Measurements from ENCODE around the gene RIPOR3.
"Not testable (repeated sequence)": the region's sequence is repeated elsewhere in the genome, so short reads cannot be mapped to it uniquely, and the experiment has no call there.

The RIPOR3 gene

DNA sequence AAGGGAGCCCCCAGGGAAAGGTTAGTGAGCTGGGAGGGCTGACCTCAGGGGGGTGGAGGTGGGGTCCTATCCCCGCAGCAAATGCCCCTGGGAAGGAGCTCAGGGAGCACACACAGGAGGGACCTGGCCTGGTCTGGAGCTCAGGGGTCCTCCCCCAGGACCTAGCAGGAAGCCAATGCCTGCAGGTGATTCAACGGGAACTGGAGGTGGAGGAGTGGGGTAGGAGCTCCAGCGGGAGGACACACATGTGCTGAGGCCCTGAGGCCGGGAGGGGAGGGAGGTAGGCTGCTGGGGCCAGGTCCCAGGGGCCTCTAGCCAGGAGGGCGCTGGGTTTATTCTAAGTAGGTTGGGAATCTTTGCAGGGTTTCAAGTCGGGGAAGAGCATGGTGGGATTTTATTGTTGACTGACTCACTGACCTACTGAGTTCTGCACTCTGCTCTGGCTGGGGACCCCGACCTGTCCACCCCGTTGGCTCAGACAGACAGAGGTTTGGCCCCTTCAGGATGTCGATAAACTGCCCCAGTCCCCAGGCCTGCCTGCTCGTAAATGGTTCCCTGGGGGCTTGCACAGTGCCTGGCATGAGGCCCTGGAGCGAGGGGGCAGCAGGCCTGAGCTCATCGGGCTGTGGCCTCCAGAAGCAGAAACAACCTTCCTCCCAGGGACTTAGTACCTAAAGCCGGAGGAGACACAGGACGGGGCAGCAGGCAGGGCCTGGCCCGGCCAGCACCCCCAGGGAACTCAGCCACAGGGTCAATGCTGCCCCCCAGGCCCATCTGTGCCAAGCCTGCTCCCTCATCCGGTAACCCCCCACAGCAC, 62.3 kb downstream of the RIPOR3 start:
- DNase-seq = no peak

DNA sequence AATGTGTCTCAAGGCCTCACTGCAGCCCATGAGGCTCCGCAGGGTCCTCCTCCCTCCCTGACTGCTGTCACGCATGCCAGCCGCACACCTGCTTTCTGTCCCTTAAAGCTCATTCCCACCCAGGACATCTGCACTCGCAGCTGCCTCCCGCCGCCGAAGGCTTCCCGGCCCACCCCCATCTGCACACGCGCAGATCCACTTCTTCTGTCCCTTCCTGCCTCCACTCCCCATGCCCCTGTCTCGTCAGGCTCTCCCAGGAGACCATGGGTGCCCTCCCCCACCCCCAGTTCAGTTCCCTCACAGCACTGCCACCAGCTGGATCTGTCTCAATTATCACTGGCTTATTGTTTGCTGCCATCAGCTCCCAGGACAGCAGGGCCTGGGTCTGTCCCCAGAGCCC, 63.0 kb downstream of the RIPOR3 start:
- no peak for DNase-seq

DNA sequence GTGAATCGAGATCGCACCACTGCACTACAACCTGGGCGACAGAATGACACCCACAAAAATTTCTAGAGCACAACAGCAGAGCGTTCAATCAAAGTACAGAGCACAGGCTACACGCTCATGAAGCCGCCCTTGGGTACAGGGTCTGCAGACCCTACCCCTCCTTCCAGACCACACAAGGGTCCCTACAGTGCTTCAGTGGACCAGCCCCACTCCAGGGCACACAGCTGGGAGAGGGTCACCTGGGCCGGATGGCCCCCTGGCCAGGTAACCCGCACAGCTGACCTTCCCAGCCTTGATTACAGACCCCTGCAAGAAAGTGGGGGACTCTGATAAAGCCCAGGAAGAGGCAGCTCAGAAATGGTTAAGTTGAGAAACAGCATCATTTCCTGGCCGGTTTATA, 63.6 kb downstream of the RIPOR3 start:
- no peak for DNase-seq

DNA sequence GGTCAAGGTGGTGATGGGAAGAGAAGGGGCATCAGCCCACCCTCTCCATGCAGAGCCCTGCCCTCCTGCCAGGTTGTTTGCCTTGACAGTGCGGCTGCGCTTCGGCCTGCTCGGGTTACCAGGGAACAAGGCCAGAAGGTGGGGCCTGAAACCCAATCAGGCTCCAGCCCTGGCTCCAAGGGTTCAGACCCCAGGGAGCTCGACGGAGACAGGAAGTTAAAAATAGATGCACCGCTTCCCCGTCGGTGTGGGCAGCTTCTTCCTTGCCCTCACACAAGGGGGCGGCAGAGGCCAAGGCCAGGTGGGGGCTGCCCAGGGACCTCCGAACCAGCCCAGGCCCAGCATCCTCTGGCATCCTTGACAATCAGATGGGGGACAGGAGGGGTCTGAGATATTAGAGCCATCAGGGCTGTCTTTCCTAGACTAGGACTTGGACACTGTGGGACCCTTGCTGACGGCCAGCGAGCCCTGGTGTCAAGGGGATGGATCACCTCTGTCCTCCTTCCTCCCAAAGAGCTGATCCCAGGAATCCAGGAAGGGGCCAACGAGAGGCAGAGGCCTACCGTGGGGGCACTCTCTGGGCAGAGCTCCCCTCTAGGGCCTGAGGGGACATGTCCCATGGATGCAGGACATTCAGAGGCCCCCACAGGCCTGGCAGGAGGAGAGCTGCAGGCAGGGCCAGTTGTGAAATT, 65.2 kb downstream of the RIPOR3 start:
- peak; percentile 28 for DNase-seq

DNA sequence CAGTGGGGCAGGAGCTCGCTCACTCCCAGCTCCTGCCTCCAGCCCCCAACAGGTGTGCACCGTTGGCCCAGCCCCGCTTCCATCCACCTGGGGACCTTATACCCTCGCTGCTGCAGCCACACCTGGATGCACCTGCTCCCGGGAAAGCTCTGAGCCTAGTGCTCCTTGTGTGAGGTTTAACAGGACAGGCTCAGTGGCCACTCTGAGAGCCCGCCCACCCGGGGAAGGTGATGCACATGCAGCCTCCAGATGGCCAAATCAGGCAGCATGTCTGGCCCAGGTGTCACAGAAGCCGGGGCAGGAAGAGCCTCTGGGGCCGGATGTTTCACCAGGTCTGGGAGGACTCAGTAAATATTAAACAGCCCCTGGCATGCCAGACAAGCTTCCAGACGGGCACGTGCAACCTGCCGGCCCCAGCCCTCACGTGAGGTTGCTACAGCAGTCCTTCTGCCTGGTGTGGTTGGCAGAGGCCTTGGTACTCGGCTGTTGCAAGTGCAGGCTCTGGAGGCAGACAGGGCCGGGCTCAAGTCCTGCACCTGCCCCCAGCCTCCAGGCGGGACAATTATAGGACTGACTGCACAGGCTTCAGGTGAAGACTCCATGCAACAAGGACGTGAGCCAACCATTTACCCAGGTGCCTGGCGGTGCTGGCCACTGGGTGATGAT, 66.9 kb downstream of the RIPOR3 start:
- DNase-seq = no peak

DNA sequence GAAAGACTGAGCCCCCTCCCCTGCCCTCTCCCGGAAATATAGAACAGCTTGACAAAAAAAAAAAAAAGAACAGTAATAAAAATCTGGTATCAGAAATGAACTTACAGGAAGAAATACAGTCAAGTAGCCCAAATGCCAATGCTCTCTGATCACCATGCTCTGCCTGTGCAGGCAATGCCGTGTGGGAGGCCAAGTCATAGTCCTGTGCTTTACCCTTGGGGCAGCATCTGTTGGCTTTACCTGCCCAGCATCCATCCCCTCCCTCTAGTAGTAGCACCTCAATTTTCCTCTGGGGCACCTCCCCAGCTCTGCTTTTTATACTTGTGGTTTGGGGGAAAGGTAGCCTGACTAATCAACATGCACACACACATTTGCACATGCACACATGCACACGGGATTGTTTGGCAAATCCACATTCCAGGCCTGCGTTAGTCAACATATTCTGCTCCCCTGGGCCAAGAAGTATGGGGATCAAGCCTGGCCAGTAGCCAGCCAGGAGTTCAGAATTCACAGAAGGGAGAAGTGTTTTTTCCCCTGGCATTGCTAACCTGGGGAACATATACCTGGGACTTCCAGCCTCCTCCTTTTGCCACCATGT, 70.2 kb downstream of the RIPOR3 start:
- DNase-seq = no peak

DNA sequence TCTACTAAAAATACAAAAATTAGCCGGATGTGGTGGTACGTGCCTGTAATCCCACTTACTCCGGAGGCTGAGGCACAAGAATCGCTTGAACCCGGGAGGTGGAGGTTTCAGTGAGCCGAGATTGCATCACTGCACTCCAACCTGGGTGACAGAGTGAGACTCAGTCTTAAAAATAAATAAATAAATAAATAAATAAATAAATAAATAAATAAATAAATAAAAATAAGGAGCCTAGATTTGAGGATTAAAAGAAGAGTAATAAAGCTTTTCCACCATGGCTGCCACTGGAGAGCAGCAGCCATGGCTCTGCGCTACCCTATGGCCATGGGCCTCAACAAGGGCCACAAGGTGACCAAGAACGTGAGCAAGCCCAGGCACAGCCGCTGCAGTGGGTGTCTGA, 70.9 kb downstream of the RIPOR3 start:
- not testable (repeated sequence) for DNase-seq

DNA sequence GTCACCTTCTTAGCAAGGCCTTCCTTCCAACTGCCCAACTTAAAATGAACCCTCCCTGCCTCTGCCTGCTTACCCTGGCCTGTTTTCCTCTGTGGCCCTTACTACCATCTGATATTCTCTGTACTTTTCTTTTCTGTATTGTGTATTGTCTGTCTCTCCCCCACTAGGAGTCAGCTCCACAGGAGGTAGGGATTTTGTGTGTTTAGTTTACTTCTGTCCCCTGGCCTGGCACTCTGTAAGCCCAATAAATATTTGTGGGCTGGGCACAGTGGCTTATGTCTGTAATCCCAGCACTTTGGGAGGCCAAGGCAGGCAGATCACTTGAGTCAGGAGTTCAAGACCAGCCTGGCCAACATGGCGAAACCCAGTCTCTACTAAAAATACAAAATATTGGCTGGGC, 72.8 kb downstream of the RIPOR3 start:
- DNase-seq = no peak

DNA sequence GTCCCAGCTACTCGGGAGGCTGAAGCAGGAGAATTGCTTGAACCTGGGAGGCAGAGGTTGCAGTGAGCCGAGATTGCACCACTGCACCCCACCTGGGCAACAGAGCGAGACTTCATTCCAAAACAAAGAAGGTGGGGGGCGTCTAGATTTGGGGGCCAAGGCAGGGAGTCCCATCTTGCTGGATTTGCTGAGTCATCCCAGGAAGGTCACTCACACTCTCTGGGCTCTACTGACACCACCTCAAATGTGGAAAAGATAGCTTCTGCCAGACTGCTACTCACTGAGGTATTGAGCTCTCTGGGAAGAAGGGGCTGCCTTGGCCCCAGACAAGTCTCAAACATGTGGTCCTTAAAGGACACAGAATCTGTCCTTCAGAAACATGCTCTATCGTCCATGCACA, 74.3 kb downstream of the RIPOR3 start:
- no peak for DNase-seq

DNA sequence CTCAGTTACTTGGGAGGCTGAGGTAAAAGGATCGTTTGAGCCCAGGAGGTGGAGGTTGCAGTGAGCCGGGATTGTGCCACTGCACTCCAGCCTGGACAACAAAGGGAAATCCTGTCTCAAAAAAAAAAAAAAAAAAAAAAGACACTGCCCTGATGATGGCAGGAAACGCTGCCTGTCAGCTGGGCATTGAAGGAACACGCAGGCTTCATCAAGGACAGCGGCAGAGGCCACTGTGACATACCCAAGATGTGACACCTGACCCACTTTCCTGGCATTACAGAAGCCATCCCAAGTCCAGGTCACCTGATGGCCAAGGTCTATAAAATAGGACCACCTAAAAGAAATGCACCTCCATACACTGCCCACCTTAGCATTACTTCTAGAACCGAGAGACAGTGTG, 75.9 kb downstream of the RIPOR3 start:
- DNase-seq = no peak

DNA sequence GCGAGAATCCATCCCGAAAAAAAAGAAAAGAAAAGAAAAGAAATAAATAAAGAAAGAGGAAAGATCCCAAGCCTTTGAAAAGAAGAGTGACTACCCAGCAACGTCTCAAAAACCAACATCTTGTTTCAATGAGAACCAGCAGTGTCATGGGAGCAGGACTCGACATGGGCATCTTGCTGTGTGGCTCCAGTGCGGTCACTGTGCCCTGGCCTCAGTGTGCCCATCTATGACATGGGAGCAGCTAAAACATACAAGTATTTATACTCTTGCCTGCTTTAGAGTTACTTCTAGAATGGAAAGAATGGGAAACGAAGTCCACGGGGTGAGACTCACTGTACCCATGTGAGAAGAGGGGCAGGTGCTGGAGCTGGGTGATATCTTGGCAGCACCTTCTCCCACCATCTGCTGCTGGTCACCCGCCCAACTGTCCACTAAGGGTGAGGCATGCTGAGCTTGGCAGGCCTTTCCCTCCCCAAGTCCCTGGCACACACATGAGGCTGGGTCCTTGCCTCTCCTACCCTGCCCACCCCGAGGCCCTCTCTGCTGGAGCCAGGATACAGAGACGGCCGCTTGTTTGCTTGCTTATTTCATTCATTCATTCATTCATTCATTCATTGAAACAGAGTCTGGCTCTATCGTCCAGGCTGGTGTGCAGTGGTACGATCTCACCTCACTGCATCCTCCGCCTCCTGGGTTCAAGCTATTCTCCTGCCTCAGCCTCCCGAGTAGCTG, 77.7 kb downstream of the RIPOR3 start:
- DNase-seq = no peak

DNA sequence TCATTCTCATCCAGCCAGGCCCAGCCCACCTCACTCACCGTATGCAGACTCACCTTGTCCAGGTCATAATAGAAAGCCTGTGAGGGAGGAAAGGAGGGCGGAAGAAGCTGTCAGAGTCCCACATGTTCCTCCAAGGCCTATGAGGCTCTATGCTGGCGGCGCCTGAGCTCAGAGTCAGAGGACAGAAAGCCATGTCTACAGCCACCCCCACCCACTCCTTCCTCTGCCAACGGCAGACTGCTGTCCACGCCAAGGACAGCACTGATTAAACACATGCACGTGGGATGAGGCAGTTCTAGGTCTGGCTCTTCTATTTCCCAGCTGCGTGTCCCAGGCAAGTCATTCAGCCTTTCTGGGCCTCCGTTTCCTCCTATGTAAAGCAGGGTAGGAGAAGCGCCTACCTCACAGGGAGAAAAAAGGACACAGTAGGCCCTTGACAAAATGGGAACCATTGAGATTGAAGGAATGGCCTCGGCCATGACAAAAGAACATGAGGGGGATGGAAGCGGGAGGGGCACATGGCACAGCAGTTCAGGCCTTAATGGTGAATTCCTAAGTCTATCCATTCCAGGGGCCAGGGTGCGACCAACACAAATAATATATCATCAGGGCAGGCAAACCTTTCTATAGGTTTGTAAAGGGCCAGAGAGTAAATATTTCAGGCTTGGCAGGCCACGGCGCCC, 80.1 kb downstream of the RIPOR3 start:
- DNase-seq = no peak

DNA sequence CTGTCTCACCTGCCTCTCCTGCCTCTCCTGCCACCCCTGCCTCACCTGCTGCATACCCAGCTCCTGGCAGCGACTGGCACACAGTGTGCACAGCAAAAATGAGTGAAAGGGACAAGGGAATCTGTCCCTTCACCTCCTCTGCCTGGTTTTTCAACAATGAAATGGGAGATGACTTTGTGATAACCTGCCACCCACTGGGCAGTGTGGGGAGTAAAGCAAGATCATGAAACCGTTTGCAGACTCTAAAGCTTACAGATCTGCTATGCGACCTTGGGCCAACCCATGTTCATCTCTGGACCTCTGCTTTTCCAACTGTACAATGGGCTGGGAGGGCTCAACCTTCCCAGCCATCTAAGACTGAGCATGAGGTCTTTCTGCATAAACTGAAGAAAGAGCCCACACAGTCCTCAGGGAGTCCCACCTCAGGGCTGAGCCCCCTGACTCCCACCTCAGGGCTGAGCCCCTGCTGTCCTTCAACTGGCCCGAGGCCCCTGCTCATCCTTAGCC, 81.1 kb downstream of the RIPOR3 start:
- no peak for DNase-seq

DNA sequence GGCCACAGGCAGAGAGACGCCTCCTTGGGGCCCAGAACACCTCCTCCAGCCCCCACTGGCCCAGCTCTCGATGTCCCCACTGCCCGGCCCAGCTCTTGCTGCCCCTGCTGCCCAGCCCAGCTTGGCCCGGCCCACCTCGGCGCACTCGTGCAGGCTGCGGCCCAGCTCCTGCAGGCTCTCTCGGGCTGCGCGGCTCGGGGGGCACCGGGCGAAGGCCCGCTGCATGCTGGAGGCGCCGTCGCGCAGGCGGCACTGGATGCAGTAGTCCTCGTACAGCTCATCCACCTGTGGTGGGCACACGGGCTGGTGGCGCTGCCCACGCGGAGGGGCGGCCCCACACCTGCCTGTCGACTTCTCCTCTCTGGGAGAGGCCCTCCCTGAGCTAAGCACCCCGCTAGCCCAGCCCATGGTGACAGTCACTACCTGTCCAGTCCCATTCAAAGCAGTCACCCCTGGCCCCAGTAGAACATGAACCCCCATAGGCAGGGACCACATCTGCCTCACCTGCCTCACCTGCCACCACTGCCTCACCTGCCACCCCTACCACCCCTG, 81.8 kb downstream of the RIPOR3 start:
- DNase-seq = no peak

DNA sequence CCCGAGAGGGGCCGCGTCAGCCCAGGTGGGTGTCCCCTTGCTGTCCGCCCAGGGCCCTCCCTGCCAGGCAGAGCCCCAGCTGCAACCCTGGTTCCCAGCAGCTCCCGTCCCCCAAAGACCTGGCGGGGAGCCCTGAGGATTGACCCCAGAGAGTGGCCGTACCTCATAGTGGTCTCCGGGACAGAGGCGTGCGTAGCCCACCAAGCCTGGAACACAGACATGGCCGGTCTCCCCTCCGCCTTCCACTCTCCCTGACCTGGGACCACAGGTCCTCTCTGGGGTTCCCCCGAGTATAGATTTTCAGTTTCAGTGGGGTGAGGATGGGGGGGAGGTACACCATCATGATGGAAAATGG, 82.6 kb downstream of the RIPOR3 start:
- no peak for DNase-seq

DNA sequence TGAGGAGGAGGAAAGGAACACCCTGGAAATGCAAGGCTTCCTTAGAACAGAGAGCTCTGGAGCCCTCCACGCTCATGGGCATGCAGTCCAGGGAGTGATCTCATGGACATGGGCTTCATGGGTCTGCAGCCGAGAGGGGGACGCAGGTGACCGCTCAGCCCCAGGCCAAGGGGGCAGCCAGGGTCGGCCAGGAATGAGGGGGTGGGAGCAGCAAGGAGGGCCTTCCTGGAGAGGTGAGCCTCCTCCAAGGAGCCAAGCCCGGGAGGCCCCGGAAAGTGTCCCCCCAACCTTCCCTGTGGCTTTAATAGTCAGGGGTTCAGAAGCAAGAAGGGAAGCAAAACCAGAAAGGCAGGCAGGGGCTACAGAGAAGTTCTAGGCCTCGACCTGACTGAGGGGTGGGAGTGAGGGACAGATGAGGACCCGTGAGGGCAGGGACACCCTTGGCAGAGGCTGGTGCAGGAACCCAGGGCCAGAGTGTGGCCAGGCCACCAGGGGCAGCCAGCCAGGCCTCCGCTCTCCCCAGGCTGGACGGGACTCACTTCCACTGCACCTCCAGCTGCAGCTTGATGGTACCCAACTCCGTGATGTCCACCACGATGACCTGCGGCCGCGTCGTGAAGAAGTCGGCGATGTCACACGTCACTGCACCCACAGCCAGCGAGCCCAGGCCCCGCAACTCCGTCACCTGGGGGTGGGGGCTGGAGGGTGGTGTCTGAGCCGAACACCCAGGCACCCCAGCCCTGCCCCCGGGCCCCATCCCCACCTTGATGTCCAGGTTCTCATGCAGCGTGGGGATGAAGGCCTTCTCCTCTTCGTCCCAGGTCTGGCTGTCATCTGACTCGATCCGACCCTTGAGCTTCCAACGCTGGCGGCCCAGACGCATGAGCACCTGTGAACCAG, 83.2 kb downstream of the RIPOR3 start:
- no peak for DNase-seq

DNA sequence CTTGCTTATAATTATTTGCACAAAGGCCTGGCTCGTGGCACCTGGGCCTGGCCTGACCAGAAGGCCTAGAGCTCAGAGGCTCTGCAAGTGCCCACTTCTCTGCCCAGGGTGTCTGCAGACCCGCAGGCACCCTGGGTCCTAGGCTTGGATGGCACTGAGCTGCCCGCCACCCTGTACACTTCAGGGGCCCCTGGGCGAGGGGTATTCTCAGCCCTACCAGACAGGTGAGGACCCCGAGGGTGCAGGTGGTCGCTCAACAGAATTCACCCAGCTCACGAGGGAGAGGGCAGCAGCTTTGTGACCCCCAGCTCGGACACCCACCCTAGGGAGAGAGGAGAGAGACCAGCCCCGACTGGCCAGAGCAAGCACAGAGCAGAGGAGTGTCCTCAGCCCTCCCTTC, 83.9 kb downstream of the RIPOR3 start:
- DNase-seq = no peak

DNA sequence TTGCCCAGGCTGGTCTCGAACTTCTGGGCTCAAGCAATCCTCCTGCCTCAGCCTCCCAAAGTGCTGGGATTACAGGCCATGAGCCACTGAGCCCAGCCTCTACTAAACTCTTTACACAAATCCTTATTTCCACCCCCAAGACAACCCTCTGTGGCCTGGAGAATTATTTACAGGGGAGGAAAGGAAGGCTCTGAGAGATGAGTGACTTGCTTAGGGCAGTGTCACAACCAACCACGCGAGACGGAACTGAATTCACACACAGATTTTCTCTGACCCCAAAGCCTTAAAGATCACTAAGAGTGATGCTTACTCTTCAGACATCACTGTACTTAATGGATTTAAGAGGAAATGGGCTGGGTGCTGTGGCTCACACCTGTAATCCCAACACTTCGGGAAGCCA, 86.2 kb downstream of the RIPOR3 start:
- DNase-seq = no peak

DNA sequence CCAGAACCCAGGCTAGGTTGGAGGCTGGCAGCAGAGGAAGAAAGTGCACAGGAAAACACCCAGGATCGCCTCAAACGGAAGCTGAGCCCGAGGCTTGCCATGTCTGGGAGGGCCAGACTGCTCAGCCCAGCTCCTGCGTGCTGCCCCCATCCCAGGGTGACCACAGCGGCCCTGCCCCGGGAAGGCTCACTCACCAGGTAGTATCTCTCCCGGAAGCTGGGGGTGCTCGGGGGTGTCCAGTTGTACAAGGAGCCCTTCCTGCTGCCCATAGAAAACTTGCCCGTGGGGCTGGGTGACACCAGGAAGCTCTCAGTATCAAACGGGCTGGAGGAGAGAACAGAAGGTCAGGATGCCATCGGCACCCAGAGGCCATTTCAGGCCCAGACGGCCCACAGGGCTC, 86.9 kb downstream of the RIPOR3 start:
- no peak for DNase-seq

DNA sequence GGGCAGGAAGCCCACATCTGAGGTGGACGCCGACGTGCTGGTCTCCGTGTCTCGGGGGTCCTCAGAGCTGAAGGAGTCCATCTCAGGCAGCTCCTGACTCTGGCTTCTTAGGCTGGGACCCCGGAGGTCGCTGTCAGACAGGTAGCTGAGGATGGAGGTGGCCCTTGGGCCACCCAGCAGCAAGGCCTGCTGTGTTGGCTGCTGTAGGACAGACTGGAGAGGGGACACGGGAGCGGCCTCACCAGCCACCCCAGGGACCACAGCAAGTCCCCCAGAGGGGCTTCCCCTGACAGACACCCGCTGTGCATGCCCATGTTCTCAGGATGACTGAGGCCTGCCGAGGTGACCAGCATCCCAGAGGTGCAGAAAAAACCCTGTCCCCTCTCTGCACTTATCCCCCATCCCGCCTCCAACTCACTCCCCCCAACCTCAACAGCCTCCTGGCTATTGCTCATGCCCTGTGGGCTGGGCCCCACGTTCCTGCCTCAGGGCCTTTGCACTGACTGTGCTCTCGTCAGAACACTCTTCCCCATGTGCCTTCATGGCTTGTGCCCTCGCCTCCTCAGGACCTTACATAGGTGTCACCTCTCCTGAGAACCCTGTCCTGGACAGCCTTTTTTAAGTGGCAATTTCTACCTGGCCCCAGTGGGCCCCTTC, 88.8 kb downstream of the RIPOR3 start:
- DNase-seq = no peak

Measured in activated CD4-positive, alpha-beta T cell treated with anti-CD3 and anti-CD28 coated beads, Interleukin-10, Interleukin-2, amounts not matched to agents 100 ng/mL and 50 ng/mL, durations not matched to agents 16 hours and 8 hours (primary cell).